KOPT-K1 (cell line): ENCODE data around the gene TGM2.

Experiments used
- H3K27ac ChIP-seq: fragments of 200-600 bp; sonication (generic); 2 replicates; pipeline ENCODE4 v1.5.1; 2016; ENCODE audit warnings: antibody characterized with exemption, mild to moderate bottlenecking, low read depth, low read length; ENCODE audit not compliant: poor library complexity, severe bottlenecking
- H3K36me3 ChIP-seq: fragments of 200-600 bp; sonication (generic); 2 replicates; pipeline ENCODE4 v1.5.1; 2017; ENCODE audit warnings: antibody characterized with exemption, mild to moderate bottlenecking, low read length, moderate library complexity; ENCODE audit not compliant: insufficient read depth
- H3K9me3 ChIP-seq: fragments of 200-600 bp; sonication (generic); 2 replicates; pipeline ENCODE4 v1.5.1; 2017; ENCODE audit warnings: antibody characterized with exemption, low read length, mild to moderate bottlenecking; ENCODE audit not compliant: insufficient read depth, poor library complexity, severe bottlenecking

TGM2 gene

GRCh38 chr20:38091441-38092216, 73.4 kb downstream of the TGM2 start:
- no peaks in the 10 kb centered on the region for H3K9me3 ChIP-seq

GRCh38 chr20:38090061-38090460, 75.0 kb downstream of the TGM2 start:
- peaks cover 82% of the 10 kb centered on the region for H3K36me3 ChIP-seq
- H3K27ac ChIP-seq: no peak overlapping the region
- H3K9me3 ChIP-seq: no peaks in the 10 kb centered on the region

More at GRCh38 chr20:38091441-38092216, 73.4 kb downstream of the TGM2 start:
- Histone ChIP-seq H3K36me3 (peaks cover 66% of the 10 kb centered on the region), H3K27ac (no peak overlapping the region)

GRCh38 chr20:38089500-38089899, 75.6 kb downstream of the TGM2 start:
- H3K27ac ChIP-seq: no peak overlapping the region
- peaks cover 88% of the 10 kb centered on the region for H3K36me3 ChIP-seq

GRCh38 chr20:38085026-38085425, 80.0 kb downstream of the TGM2 start:
- Histone ChIP-seq H3K36me3 (peaks cover 99% of the 10 kb centered on the region), H3K9me3 (no peaks in the 10 kb centered on the region), H3K27ac (no peak overlapping the region)

More at GRCh38 chr20:38089500-38089899, 75.6 kb downstream of the TGM2 start:
- H3K9me3 ChIP-seq: no peaks in the 10 kb centered on the region

- Histone ChIP-seq H3K9me3 (no peaks in the 10 kb centered on the region), H3K27ac (no peak overlapping the region), H3K36me3 (peaks cover 99% of the 10 kb centered on the region)
Observed at GRCh38 chr20:38084425-38084951, 80.6 kb downstream of the TGM2 start.

GRCh38 chr20:38083338-38084048, 81.6 kb downstream of the TGM2 start:
- Histone ChIP-seq H3K27ac (no peak overlapping the region), H3K36me3 (peaks cover 99% of the 10 kb centered on the region), H3K9me3 (no peaks in the 10 kb centered on the region)

GRCh38 chr20:38082894-38083293, 82.2 kb downstream of the TGM2 start:
- Histone ChIP-seq H3K36me3 (peaks cover 99% of the 10 kb centered on the region), H3K27ac (no peak overlapping the region), H3K9me3 (no peaks in the 10 kb centered on the region)

GRCh38 chr20:38081575-38081974, 83.5 kb downstream of the TGM2 start:
- no peak overlapping the region for H3K27ac ChIP-seq
- H3K36me3 ChIP-seq: peaks cover 99% of the 10 kb centered on the region
- no peaks in the 10 kb centered on the region for H3K9me3 ChIP-seq

GRCh38 chr20:38079353-38079752, 85.7 kb downstream of the TGM2 start:
- H3K36me3 ChIP-seq: peaks cover 97% of the 10 kb centered on the region
- no peak overlapping the region for H3K27ac ChIP-seq

GRCh38 chr20:38078084-38078483, 87.0 kb downstream of the TGM2 start:
- Histone ChIP-seq H3K27ac (no peak overlapping the region), H3K36me3 (peaks cover 97% of the 10 kb centered on the region), H3K9me3 (no peaks in the 10 kb centered on the region)

More at GRCh38 chr20:38079353-38079752, 85.7 kb downstream of the TGM2 start:
- H3K9me3 ChIP-seq: no peaks in the 10 kb centered on the region
